DND-41 (cell line): ENCODE results near the gene IQCK.

Experiments
- CTCF ChIP-seq: IDR thresholded peaks from 2 replicates; pipeline ENCODE4 v1.5.1; 2012; ENCODE audit warnings: borderline replicate concordance, low read length, moderate library complexity, mild to moderate bottlenecking; ENCODE audit not compliant: poor library complexity, severe bottlenecking; ENCODE audit errors: extremely low read depth
- EZH2 ChIP-seq: IDR thresholded peaks from 3 replicates; pipeline ENCODE4 v1.6.1; 2012; ENCODE audit warnings: borderline replicate concordance, low read depth, mild to moderate bottlenecking, moderate library complexity, low read length, inconsistent platforms; ENCODE audit not compliant: severe bottlenecking

DNA sequence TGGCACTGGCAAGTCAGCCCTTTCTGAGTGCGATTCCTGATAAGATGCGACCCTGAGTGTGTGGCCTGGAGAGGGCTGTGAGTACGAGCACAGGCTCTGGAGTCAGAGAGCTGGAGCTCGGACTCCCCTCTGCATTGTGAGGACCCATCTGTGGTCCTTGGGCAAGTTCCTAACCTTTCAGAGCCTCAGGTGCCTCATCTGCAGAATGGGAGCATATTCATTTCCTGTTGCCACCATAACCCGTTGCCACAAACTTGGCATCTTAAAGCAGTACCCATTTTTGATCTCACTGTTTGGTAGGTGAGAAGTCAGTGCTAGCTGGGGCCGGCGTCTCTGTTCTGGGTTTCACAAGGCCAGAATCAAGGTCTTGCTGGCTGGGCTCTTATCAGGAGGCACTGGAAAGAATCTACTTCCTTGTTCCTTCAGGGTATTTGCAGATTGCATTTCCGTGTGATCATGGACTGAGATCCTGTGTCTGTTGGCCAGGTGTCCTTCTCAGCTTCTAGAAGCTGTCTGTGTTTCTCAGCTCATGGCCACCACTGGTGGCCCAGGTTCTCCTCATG, 20.2 kb upstream of the IQCK start:
- TF ChIP-seq CTCF (no peak), EZH2 (no peak)
